Cerebellar nuclear complex (tissue), 1 donor: ENCODE data around the gene SNRNP25.
"Not testable (repeated sequence)": the region's sequence is repeated elsewhere in the genome, so short reads cannot be mapped to it uniquely, and the experiment has no call there.

Experiments
- DNase-seq, 2 experiments: peaks; one replicate each; lab custom pipeline; 2025; lab: John Stamatoyannopoulos, UW

The SNRNP25 gene

GRCh38 chr16:53346-54236 is at the start of gene SNRNP25, which contains the start of gene POLR3K:
SNRNP25 (plus strand) TSS chr16:53828; CDS start chr16:54017, 189 bp downstream.
POLR3K (minus strand) TSS chr16:53608; CDS start chr16:53586, 22 bp downstream.
- DNase-seq, result peak; percentile 81 to 86

- DNase-seq, result no peak
Observed at GRCh38 chr16:9903-10665, 43.5 kb upstream of the SNRNP25 start.

DNA sequence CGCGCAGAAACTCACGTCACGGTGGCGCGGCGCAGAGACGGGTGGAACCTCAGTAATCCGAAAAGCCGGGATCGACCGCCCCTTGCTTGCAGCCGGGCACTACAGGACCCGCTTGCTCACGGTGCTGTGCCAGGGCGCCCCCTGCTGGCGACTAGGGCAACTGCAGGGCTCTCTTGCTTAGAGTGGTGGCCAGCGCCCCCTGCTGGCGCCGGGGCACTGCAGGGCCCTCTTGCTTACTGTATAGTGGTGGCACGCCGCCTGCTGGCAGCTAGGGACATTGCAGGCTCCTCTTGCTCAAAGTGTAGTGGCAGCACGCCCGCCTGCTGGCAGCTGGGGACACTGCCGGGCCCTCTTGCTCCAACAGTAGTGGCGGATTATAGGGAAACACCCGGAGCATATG is 42.9 kb upstream of the SNRNP25 start:
- peak in 1 of 2 experiments; percentile 36 for DNase-seq

- not testable (repeated sequence) for DNase-seq
Observed at GRCh38 chr16:17062-17765, 36.4 kb upstream of the SNRNP25 start.

DNA sequence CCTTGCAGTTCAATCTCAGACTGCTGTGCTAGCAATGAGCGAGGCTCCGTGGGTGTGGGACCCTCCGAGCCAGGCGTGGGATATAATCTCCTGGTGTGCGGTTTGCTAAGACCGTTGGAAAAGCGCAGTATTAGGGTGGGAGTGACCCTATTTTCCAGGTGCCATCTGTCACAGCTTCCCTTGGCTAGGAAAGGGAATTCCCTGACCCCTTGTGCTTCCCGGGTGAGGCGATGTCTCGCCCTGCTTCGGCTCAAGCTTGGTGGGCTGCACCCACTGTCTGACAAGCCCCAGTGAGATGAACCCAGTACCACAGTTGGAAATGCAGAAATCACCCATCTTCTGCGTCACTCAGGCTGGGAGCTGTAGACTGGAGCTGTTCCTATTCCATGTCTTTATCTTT is 32.7 kb upstream of the SNRNP25 start:
- not testable (repeated sequence) for DNase-seq

GRCh38 chr16:24151-24550 is 29.5 kb upstream of the SNRNP25 start:
- DNase-seq, result not testable (repeated sequence)

- not testable (repeated sequence) for DNase-seq
Observed at GRCh38 chr16:25926-26348, 27.7 kb upstream of the SNRNP25 start.

DNA sequence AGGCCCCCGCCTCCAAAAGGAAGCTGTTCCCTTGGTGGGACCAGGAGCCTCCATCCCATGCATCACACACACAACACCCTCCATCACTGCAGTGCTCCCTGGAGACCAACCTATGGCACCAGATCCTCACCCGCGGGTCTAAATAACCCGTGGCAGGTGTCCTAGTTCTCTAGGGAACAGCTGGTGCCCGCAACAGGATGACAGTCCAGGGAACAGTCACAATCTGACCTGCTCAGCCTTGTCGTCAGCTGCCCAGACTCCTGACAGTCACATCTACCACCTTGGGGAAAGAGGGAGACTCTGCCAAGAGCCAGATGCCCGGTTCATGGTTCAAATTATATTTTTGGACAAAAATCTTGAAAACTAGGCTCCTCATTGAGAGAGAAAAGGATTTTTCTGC is 23.0 kb upstream of the SNRNP25 start:
- DNase-seq, result not testable (repeated sequence)

- DNase-seq, result not testable (repeated sequence)
Observed at GRCh38 chr16:33154-33876, 20.3 kb upstream of the SNRNP25 start.

GRCh38 chr16:33877-34647 is 19.6 kb upstream of the SNRNP25 start:
- DNase-seq, result no peak

GRCh38 chr16:34648-34987 is 19.0 kb upstream of the SNRNP25 start:
- DNase-seq, result no peak

GRCh38 chr16:35011-35677 is 18.5 kb upstream of the SNRNP25 start:
- DNase-seq, result no peak

- no peak for DNase-seq
Observed at GRCh38 chr16:35678-36305, 17.8 kb upstream of the SNRNP25 start.

GRCh38 chr16:36336-36984 is 17.2 kb upstream of the SNRNP25 start:
- DNase-seq, result no peak

DNA sequence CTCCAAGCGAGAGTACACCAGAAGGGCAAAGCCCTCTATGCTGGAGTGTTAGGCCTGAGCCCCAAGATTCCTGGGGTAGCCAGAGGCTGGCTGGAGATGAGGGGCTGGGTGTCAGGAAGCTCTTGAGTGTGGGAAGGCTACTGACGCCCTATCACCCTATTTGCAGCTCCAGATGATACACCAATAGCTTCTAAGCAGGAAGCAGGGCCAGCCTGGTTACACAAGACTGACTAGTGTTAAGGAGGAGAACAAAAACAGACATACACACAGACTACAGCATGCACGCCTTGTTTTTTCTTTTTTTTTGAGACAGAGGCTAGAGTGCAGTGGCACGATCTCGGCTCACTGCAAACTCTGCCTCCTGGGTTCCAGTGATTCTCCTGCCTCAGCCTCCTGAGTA is 16.1 kb upstream of the SNRNP25 start:
- no peak for DNase-seq

GRCh38 chr16:38206-38605 is 15.4 kb upstream of the SNRNP25 start:
- DNase-seq, result not testable (repeated sequence)

DNA sequence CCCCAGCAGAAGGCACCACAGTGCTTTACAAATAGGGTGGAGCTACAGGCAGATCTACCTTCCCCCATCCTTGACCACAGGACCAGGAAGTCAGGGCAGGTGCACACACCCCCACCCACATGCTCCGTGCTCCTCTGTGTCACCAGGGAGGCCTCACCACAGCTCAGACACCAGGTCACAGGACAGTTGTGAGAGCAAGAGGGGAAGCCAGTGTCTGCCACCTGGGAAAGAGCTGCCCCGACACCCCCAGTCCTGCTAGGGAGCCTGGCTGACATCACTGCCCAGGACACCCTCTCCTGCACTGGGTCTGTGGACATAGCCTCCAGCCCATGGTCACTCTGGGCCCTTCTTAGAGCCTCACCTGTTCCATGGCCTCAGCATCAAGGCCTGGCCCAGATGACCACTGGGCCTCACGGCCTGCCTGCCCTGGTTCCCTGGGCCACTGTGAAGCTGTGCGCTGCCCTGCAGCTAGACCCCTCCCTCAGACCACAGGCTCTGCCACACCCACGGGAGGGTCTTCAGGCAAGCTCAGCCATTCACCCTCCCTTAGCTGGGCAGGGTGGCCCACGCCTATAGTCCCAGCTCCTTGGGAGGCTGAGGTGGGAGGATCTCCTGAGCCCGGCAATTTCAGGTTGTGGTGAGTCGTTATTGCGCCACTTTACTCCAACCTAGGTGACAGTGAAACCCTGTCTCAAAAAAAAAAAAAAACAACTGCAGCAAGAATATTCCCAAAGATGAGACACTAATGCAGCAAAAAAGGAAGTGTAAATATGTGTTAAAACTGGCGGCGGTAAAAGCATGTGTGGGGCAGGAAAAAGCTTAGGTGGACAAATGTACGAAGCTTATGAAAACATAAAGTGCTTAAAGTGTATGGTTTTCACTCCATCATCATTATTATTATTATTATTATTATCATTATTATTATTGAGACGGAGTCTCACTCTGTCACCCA is 14.4 kb upstream of the SNRNP25 start:
- no peak for DNase-seq

DNA sequence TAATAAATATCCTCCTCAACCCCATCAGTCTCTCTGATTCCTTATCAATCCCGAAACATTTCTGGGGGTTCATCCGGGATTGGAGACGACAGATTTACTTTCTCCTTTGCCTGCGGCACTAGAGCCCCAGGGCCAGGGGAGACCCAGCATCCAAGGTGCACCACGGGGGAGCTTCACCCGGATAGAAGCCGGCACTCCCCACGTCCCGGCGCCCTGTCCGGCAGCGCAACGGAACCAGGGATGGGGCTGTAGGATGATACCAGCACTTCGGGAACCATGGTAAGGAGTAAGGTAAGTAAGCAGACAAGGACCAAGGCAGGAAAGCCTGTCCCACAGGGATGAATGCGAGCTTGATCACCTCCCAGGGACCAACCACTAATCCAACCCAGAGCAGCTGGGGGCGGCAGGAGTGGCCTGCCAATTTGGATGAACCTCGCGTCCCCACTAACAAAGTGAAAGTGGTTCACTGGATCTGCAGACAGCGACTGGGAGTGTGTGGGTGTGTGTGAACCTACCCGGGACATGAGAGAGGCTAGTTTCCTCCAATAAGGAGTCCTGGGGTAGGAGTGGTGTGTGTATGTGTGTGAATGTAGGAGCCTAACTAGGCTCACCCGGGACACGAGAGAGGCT is 12.1 kb upstream of the SNRNP25 start:
- DNase-seq, result no peak
